Pulmonary artery endothelial cell (primary cell): ENCODE measurements around the gene SLC38A1. TPM values are rescaled to one million over a fixed set of nuclear protein-coding genes. Genes with fewer than 3 reads are reported as not detected.
A peak's percentile ranks its signal among the peaks of the same experiment; 100 is the strongest.

Source experiments
- DNase-seq: peaks from one replicate; pipeline ENCODE4 v3.0.0-alpha.2; 2011; ENCODE audit warnings: low read depth, low spot score
- total RNA-seq: library from RNA; depleted of rRNA; stranded (reverse); fragments of >200 nt; gene quantifications from 2 replicates; pipeline ENCODE4 v1.2.3, GENCODE V29; 2014

SLC38A1 gene
- total RNA-seq, 1 donor from 2014 or later, result 66.2 TPM

GRCh38 chr12:46234000-46234399, 34.8 kb downstream of the SLC38A1 start:
- DNase-seq, result no peak

GRCh38 chr12:46233423-46233822, 35.4 kb downstream of the SLC38A1 start:
- DNase-seq, result no peak

GRCh38 chr12:46230983-46231382, 37.9 kb downstream of the SLC38A1 start:
- no peak for DNase-seq

- DNase-seq, result no peak
Observed at GRCh38 chr12:46230306-46230705, 38.5 kb downstream of the SLC38A1 start.

- no peak for DNase-seq
Observed at GRCh38 chr12:46227616-46228015, 41.2 kb downstream of the SLC38A1 start.

GRCh38 chr12:46224386-46224785, 44.5 kb downstream of the SLC38A1 start:
- DNase-seq, result no peak

- DNase-seq, result no peak
Observed at GRCh38 chr12:46223047-46223446, 45.8 kb downstream of the SLC38A1 start.

- DNase-seq, result no peak
Observed at GRCh38 chr12:46222636-46223035, 46.2 kb downstream of the SLC38A1 start.

GRCh38 chr12:46221255-46222128, 47.4 kb downstream of the SLC38A1 start:
- no peak for DNase-seq

- DNase-seq, result peak; percentile 84
Observed at GRCh38 chr12:46219877-46220655, 48.8 kb downstream of the SLC38A1 start.

- DNase-seq, result no peak
Observed at GRCh38 chr12:46219132-46219876, 49.5 kb downstream of the SLC38A1 start.

- DNase-seq, result no peak
Observed at GRCh38 chr12:46218322-46219095, 50.3 kb downstream of the SLC38A1 start.

- no peak for DNase-seq
Observed at GRCh38 chr12:46217541-46218321, 51.1 kb downstream of the SLC38A1 start.

- DNase-seq, result no peak
Observed at GRCh38 chr12:46214668-46215436, 54.0 kb downstream of the SLC38A1 start.

GRCh38 chr12:46212108-46212982, 56.5 kb downstream of the SLC38A1 start:
- DNase-seq, result no peak

- no peak for DNase-seq
Observed at GRCh38 chr12:46210873-46211439, 57.9 kb downstream of the SLC38A1 start.

- peak; percentile 71 for DNase-seq
Observed at GRCh38 chr12:46209914-46210872, 58.6 kb downstream of the SLC38A1 start.
